Lower leg skin (tissue), 3 donors: Measurements from ENCODE around the gene TCP10L.

ENCODE experiments used
- POLR2A ChIP-seq, 2 donors: fragments of 450-650 bp; IDR thresholded peaks; one replicate each; pipeline ENCODE4 v1.6.1; 2016 to 2017; ENCODE audit warnings: antibody characterized with exemption in 2 of 2, mild to moderate bottlenecking in 1 of 2, moderate library complexity in 1 of 2
- TF ChIP-seq, protein P1 (sequence below), 3 donors: fragments of 450-650 bp; IDR thresholded peaks; one replicate each; pipeline ENCODE4 v1.5.1; 2016; ENCODE audit warnings: antibody characterized with exemption in 3 of 3, mild to moderate bottlenecking in 3 of 3, moderate library complexity in 2 of 3

DNA sequence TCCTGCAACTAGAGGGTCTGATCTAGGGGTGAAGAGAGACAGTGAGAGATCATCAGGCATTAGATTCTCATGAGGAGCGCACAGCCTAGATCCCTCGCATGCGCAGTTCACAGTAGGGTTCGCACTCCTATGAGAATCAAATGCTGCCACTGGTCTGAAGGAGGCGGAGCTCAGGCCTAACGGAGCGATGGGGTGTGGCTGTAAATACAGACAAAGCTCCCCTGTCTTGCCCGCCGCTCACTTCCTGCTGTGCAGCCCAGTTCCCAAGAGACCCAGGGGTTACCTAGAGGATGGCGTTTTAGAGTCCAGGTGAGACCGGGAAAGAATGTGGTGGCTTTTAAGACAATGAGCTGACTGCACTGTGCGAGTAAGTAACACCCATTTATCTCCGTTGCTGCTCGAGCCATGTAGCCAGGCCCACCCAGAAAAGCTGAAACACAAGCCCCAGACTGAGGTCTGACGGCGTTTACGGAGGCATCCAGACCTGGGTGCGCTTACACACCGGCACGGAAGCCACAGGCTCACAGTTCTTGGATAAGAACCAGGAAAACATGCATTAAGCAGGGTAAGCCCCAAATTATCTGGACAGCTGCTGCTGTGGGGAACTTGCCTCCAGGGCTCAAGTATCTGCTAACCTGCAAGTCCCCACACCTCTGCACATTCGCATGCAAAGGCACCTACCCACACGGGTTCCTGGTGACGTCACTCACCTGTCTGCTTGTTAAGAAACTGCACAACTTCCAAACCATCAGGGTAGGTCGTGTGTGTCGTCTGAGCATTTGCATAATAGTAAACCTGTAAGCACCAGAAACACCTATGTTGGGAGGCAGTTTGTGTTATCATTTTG, 12.5 kb downstream of the TCP10L start:
- TF ChIP-seq, protein P1, sequence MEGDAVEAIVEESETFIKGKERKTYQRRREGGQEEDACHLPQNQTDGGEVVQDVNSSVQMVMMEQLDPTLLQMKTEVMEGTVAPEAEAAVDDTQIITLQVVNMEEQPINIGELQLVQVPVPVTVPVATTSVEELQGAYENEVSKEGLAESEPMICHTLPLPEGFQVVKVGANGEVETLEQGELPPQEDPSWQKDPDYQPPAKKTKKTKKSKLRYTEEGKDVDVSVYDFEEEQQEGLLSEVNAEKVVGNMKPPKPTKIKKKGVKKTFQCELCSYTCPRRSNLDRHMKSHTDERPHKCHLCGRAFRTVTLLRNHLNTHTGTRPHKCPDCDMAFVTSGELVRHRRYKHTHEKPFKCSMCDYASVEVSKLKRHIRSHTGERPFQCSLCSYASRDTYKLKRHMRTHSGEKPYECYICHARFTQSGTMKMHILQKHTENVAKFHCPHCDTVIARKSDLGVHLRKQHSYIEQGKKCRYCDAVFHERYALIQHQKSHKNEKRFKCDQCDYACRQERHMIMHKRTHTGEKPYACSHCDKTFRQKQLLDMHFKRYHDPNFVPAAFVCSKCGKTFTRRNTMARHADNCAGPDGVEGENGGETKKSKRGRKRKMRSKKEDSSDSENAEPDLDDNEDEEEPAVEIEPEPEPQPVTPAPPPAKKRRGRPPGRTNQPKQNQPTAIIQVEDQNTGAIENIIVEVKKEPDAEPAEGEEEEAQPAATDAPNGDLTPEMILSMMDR (IDR thresholded peaks at IDR 0.05) = no peak
- TF ChIP-seq POLR2A (IDR thresholded peaks at IDR 0.05) = no peak
